Activated naive CD8-positive, alpha-beta T cell treated with anti-CD3 and anti-CD28 coated beads, Interleukin-2, amount 10 ng/mL, durations not matched to agents 7 days and 5 days (primary cell): ENCODE data around the gene DACT1. TPM values are rescaled to one million over a fixed set of nuclear protein-coding genes. Genes with fewer than 3 reads are reported as not detected.
A peak's percentile ranks its signal among the peaks of the same experiment; 100 is the strongest.

Experiments used
- ATAC-seq: fragments of 150-1000 bp; cut with Tn5 transposase; one replicate; pipeline ENCODE4 v1.10.0; 2021; ENCODE audit warnings: low read depth, moderate library complexity
- POLR2A ChIA-PET: fragments of 350-600 bp; sonication (Branson Sonifier 250); formaldehyde crosslinking; loops from one replicate; lab custom pipeline; 2021; ENCODE audit warnings: antibody characterized with exemption; lab: Charles Lee
- DNase-seq: peaks from one replicate; pipeline ENCODE4 v3.0.0; 2021
- H3K27ac Mint-ChIP-seq: one replicate; pipeline ENCODE4 v1.8.0; 2022; ENCODE audit warnings: mild to moderate bottlenecking, mixed read lengths
- H3K27me3 Mint-ChIP-seq: one replicate; pipeline ENCODE4 v1.8.0; 2022; ENCODE audit warnings: mild to moderate bottlenecking, moderate library complexity, mixed read lengths
- H3K36me3 Mint-ChIP-seq: one replicate; pipeline ENCODE4 v1.8.0; 2021; ENCODE audit warnings: mild to moderate bottlenecking, mixed read lengths
- H3K4me1 Mint-ChIP-seq: one replicate; pipeline ENCODE4 v1.8.0; 2021; ENCODE audit warnings: mixed read lengths
- H3K4me3 Mint-ChIP-seq: one replicate; pipeline ENCODE4 v1.8.0; 2022; ENCODE audit warnings: mild to moderate bottlenecking, moderate library complexity, mixed read lengths
- H3K9me3 Mint-ChIP-seq: one replicate; pipeline ENCODE4 v1.8.0; 2021; ENCODE audit warnings: mixed read lengths
- total RNA-seq, 2 experiments: library from RNA; stranded (reverse); gene quantifications; one replicate each; pipeline ENCODE4 v1.2.3, GENCODE V29; 2021

Gene DACT1
- total RNA-seq, 2 experiments from 2014 or later: 0.50 to 0.65 TPM

DNA sequence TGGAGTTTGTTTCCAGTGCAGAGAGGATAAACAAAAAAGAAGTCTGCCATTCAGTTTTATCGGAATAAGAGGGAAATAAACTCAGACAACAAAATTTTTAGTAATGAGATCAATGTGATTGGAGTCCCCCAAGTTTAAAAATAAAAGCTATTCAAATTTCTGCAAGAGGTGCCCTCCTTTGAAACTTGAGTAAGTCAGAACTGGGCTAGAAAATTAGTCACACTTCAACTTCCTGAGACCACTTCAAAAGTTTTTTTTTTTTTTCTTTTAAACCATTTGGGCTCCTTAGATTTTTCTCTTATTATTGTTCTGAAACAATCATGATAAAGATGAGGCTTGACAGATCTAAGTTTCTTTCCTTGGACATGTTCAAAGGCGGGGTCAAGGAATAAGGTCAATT, 3.2 kb downstream of the DACT1 start:
- Mint-ChIP-seq H3K27ac (no peak overlapping the region), H3K4me3 (no peak overlapping the region), H3K36me3 (no peaks in the 10 kb centered on the region), H3K27me3 (peaks cover 33% of the 10 kb centered on the region), H3K9me3 (no peaks in the 10 kb centered on the region), H3K4me1 (peaks cover 13% of the 10 kb centered on the region)
- POLR2A ChIA-PET: no interaction called here
- DNase-seq (no peak), ATAC-seq (no peak)

DNA sequence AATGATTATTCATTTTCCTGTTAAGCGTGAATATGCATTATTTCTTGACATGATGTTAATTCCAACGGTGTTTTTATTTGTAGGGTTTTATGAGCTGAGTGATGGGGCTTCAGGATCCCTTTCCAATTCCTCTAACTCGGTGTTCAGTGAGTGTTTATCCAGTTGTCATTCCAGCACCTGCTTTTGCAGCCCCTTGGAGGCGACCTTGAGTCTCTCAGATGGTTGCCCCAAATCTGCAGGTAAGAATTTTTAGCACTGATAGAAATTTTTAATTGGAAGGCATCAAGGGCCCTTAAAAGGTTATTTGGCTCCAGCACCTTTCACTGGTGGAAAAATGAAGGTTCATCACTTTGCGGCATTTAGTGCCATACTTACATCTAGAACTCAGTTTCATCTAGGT, 3.7 kb downstream of the DACT1 start:
- ATAC-seq: no peak
- no peaks in the 10 kb centered on the region for H3K9me3 Mint-ChIP-seq
- H3K36me3 Mint-ChIP-seq: no peaks in the 10 kb centered on the region
- no peak for DNase-seq
- peaks cover 13% of the 10 kb centered on the region for H3K4me1 Mint-ChIP-seq
- H3K27ac Mint-ChIP-seq: no peak overlapping the region
- POLR2A ChIA-PET: no interaction called here
- H3K4me3 Mint-ChIP-seq: no peak overlapping the region
- H3K27me3 Mint-ChIP-seq: peaks cover 27% of the 10 kb centered on the region

DNA sequence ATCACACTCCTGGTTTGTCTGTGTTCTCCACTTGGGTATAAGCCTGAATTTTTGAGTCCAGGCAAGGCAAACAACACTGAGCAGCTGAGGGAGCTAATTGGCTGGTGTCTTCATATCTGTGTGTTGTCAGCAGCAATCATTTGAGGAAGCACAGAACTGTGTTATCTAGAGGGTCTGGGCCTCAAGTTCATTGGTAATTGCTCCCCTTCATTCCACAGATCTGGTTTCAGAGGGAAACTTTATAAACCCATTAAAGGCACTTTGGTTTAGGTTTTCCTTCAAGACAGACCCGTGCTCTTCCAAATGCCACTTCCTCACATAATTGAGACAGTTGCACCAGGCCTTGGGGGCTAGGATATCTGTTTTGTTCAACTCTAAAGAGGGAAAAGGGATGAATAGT, 5.6 kb downstream of the DACT1 start:
- Mint-ChIP-seq H3K4me1 (peaks cover 9% of the 10 kb centered on the region), H3K36me3 (no peaks in the 10 kb centered on the region), H3K27ac (no peak overlapping the region), H3K9me3 (no peaks in the 10 kb centered on the region), H3K4me3 (no peak overlapping the region), H3K27me3 (peaks cover 18% of the 10 kb centered on the region)
- no peak for ATAC-seq
- POLR2A ChIA-PET: no interaction called here
- DNase-seq: no peak

DNA sequence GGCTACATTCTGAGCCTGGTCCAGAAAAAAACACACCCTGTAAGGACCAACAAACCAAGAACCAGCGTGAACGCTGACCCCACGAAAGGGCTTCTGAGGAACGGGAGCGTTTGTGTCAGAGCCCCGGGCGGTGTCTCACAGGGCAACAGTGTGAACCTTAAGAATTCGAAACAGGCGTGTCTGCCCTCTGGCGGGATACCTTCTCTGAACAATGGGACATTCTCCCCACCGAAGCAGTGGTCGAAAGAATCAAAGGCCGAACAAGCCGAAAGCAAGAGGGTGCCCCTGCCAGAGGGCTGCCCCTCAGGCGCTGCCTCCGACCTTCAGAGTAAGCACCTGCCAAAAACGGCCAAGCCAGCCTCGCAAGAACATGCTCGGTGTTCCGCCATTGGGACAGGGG, 7.9 kb downstream of the DACT1 start:
- Mint-ChIP-seq H3K4me3 (no peak overlapping the region), H3K27ac (no peak overlapping the region), H3K9me3 (no peaks in the 10 kb centered on the region), H3K36me3 (no peaks in the 10 kb centered on the region), H3K27me3 (no peaks in the 10 kb centered on the region), H3K4me1 (peaks cover 5% of the 10 kb centered on the region)
- DNase-seq: no peak
- no peak for ATAC-seq
- POLR2A ChIA-PET: no interaction called here

DNA sequence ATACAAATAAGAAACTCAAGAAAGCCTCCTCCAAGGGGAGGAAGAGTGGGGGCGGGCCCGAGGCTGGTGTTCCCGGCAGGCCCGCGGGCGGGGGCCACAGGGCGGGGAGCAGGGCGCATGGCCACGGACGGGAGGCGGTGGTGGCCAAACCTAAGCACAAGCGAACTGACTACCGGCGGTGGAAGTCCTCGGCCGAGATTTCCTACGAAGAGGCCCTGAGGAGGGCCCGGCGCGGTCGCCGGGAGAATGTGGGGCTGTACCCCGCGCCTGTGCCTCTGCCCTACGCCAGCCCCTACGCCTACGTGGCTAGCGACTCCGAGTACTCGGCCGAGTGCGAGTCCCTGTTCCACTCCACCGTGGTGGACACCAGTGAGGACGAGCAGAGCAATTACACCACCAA, 8.7 kb downstream of the DACT1 start:
- Mint-ChIP-seq H3K27me3 (no peaks in the 10 kb centered on the region), H3K9me3 (no peaks in the 10 kb centered on the region), H3K36me3 (no peaks in the 10 kb centered on the region), H3K27ac (no peak overlapping the region), H3K4me3 (no peak overlapping the region), H3K4me1 (no peaks in the 10 kb centered on the region)
- DNase-seq: no peak
- ATAC-seq: no peak
- POLR2A ChIA-PET: no interaction called here

DNA sequence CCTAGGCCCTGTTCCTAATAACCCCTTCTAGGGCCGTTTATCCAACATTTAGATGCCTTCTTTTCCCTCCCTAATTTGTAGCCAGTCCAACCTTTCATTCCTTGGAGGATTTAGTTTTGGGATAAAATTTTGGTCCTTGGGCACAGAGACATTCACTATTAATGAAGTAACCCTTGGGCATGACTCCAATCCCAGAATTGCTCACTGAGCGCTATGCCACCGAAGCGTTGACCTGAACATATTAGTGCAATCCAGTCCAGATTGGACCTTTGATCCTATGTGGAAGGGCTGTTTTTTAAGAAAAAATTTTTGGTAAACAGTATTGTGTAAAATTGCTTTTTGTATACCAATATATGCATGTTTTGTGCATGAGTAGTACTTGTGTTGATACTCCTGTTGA, 10.0 kb downstream of the DACT1 start:
- Mint-ChIP-seq H3K4me3 (no peak overlapping the region), H3K9me3 (no peaks in the 10 kb centered on the region)

DNA sequence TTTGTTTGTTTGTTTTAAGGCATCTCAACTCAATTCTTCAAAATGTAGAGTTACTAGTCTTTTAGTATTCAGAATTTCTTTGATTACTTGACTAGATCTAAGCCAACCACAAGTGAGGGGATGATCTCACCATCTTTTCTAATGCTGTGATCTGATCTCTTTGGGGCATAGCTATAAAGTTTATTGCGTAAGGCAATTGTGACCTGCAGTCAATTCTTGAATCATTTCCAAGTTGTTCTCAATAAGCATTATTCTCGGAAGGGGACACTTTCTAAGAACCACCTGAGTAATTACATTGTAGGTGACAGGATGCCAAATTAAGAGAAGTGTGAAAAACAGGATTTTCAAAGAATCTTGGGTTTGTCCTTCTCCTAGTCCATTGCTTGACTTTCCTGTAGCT, 13.1 kb downstream of the DACT1 start:
- no peaks in the 10 kb centered on the region for H3K9me3 Mint-ChIP-seq

More for the DNA sequence above, 10.0 kb downstream of the DACT1 start:
- no peaks in the 10 kb centered on the region for H3K4me1 Mint-ChIP-seq
- POLR2A ChIA-PET: no interaction called here
- H3K36me3 Mint-ChIP-seq: no peaks in the 10 kb centered on the region
- DNase-seq (no peak), ATAC-seq (no peak)
- no peak overlapping the region for H3K27ac Mint-ChIP-seq
- H3K27me3 Mint-ChIP-seq: no peaks in the 10 kb centered on the region

DNA sequence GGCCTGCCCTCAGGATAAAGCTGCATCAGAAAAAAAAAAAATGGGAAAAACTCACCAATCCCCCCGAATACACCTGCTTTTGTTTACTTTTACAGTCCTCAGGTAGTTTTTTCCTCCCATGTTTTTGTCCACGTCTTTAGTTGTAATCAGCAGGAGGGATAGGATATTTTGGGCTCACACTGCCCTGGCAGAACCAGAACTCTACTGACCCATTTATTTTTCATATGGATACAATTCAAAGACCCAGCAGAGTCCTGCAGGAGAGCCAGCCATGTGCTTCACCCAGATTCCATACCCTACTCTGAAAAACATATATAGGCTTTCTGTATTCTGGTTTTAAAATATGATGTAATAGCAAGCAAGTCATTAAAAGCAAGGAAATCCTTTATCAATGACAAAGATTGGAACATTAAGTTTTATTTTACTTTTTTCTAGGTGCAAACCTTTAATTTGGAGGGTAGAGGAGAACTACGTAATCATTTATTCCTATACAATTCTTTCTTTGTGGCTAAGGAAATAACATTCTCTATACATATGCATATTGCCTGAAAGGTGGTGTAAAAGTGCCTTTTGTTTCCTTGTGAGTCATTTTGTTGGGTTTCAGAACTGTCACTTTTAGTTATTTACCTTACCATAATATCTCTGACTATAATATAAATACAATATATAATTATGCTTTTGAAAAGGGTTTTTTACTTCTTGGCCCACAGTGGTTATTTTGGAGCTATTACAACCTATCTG, 19.1 kb downstream of the DACT1 start:
- POLR2A ChIA-PET: no interaction called here
- Mint-ChIP-seq H3K4me1 (no peaks in the 10 kb centered on the region), H3K27ac (no peak overlapping the region), H3K4me3 (no peak overlapping the region), H3K36me3 (no peaks in the 10 kb centered on the region), H3K27me3 (no peaks in the 10 kb centered on the region), H3K9me3 (no peaks in the 10 kb centered on the region)
- ATAC-seq (no peak), DNase-seq (no peak)

More for the DNA sequence above, 13.1 kb downstream of the DACT1 start:
- Mint-ChIP-seq H3K4me1 (no peaks in the 10 kb centered on the region), H3K27me3 (no peaks in the 10 kb centered on the region), H3K36me3 (no peaks in the 10 kb centered on the region), H3K4me3 (no peak overlapping the region), H3K27ac (no peak overlapping the region)
- DNase-seq (no peak), ATAC-seq (no peak)
- POLR2A ChIA-PET: no interaction called here

DNA sequence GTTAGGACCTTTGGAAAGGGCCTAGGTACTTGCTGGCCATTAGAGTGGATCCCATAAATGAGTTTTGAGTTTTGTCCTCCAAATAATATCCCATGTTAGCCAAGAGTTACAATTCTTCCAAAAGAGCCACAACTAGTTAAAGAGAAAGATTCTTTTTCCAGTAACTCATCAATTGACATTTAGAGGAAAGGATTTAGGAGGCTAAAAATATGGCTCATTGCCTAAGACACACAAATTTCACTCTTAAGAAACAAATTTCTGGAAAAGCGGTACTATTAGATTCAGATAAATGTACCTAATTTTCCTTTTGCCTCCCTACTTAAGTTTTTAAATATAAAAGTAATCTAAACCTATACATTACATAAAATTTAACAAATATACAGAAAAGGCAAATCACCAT, 21.3 kb downstream of the DACT1 start:
- ATAC-seq: no peak
- POLR2A ChIA-PET: no interaction called here

DNA sequence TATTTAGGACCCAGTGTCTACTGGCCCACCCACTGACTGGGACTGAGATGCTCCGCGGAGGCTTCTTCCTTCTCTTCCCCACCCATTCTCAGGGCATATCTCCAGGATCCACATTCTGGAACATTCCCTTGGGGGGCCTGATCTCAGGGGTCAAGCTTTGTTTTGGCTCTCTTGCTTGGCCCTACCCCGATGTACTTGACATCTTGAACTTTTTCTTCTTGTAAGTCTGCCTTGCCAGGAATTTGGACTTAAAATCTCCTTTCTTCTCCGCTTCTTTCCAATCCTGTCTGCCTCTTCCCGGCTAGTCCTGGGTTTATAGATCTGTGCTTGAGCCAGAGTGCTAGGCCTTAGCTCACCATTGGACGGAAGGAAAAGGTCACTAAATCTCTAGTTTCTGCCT, 22.1 kb downstream of the DACT1 start:
- ATAC-seq: no peak
- H3K4me3 Mint-ChIP-seq: no peak overlapping the region
- POLR2A ChIA-PET: no interaction called here

More for the DNA sequence above, 21.3 kb downstream of the DACT1 start:
- no peak for DNase-seq
- Mint-ChIP-seq H3K4me1 (peaks cover 6% of the 10 kb centered on the region), H3K27ac (no peak overlapping the region), H3K36me3 (no peaks in the 10 kb centered on the region), H3K4me3 (no peak overlapping the region), H3K9me3 (no peaks in the 10 kb centered on the region), H3K27me3 (no peaks in the 10 kb centered on the region)

DNA sequence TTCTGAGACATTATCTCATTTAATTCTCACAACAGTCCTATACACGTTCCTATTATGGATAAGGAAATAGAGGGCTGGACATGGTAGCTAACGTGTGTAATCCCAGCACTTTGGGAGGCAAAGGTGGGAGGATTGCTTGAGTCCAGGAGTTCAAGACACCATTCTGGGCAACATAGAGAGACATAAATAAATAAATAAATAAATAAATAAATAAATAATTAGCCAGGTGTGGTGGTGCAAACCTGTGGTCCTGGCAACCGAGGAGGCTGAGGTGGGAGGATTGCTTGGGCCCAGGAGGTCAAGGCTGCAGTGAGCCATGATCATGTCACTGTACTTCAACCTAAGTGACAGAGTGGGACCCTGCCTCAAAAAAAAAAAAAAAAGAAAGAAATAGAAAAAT, 22.6 kb downstream of the DACT1 start:
- ATAC-seq (no peak), DNase-seq (no peak)
- Mint-ChIP-seq H3K27ac (no peak overlapping the region), H3K27me3 (no peaks in the 10 kb centered on the region), H3K9me3 (no peaks in the 10 kb centered on the region), H3K4me3 (no peak overlapping the region), H3K4me1 (peaks cover 6% of the 10 kb centered on the region), H3K36me3 (no peaks in the 10 kb centered on the region)
- POLR2A ChIA-PET: no interaction called here

More for the DNA sequence above, 22.1 kb downstream of the DACT1 start:
- H3K27ac Mint-ChIP-seq: no peak overlapping the region
- H3K9me3 Mint-ChIP-seq: no peaks in the 10 kb centered on the region
- H3K27me3 Mint-ChIP-seq: no peaks in the 10 kb centered on the region
- no peak for DNase-seq
- peaks cover 6% of the 10 kb centered on the region for H3K4me1 Mint-ChIP-seq
- no peaks in the 10 kb centered on the region for H3K36me3 Mint-ChIP-seq

DNA sequence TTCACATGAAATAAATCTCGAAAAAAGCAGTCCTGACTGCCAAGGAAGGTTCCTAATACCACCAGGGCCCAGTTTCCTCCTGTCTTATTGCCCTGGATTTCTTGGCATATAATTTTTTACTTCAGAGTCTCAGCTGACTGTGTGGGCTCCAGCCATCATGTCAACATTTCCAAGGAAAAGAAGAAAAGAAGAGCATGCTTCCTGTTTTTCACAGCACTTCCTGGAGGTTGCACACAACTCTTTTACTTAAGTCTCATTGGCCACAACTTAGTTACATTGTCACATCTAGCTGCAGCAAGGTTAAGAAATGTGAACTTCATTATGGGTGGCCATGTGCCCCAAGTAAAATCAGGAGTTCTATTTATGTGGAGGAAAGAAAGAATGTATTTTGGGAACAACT, 24.3 kb downstream of the DACT1 start:
- DNase-seq (no peak), ATAC-seq (peak; percentile 26)
- POLR2A ChIA-PET: interaction anchor here (0.7 kb wide), 1 partner anchor 10 kb away, joined by 3 read pairs; no protein-coding TSS in a partner anchor
- Mint-ChIP-seq H3K4me3 (no peak overlapping the region), H3K4me1 (peaks cover 6% of the 10 kb centered on the region), H3K9me3 (no peaks in the 10 kb centered on the region), H3K27ac (no peak overlapping the region), H3K36me3 (no peaks in the 10 kb centered on the region), H3K27me3 (no peaks in the 10 kb centered on the region)

DNA sequence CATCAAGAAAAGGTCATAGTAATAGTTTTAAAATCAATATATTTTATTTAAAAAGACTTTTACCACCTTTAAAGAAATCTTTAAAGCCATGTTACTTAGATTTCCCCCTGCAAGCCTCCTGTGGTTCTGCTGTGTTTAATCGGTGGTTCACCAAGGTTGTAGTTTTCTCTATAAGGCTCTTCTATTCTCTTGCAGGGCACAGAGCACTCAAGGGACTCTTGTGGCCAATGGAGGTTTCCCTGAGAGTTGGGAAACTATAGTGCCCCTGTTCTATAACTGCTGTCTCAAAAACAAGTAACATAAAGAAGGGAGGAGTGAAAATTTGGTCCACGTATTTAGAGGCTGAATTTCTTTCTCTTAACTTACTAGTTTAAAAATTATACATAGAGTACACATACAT, 25.0 kb downstream of the DACT1 start:
- Mint-ChIP-seq H3K27me3 (peaks cover 2% of the 10 kb centered on the region), H3K36me3 (no peaks in the 10 kb centered on the region), H3K4me3 (no peak overlapping the region), H3K4me1 (peaks cover 6% of the 10 kb centered on the region), H3K27ac (no peak overlapping the region), H3K9me3 (no peaks in the 10 kb centered on the region)
- POLR2A ChIA-PET: no interaction called here
- ATAC-seq (no peak), DNase-seq (no peak)

DNA sequence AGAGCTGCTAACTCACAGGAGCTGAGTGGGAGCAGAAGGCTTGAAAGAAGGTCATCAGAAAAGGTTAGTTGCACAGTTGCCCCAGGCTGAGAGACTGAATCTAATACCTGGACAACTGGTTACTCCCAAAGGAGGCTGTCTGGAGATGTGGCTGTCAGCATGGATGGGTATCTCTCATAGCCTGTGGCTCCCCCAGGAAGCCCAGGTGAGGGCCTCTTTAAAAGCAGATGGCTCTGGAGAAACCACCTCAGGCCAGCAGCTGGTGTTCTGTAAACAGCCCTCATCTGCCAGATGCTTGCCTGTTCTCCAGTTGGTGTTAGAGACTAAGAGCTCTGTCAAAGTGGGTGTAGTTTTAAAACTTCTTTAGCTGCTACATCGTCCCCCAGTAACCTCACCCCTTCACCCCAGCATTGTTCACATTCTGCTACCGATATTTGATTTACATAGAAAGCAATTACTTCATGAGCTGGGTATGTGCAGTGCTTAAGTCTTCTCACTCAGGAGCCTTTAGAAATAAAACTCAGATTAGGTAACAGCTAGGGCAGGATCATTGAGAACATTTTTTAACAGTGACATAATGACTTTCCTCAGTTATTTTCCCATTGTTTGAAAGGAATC, 25.8 kb downstream of the DACT1 start:
- ATAC-seq: no peak
- no peaks in the 10 kb centered on the region for H3K9me3 Mint-ChIP-seq
- peaks cover 2% of the 10 kb centered on the region for H3K27me3 Mint-ChIP-seq
- no peak overlapping the region for H3K4me3 Mint-ChIP-seq
- H3K36me3 Mint-ChIP-seq: no peaks in the 10 kb centered on the region
- H3K27ac Mint-ChIP-seq: no peak overlapping the region
- DNase-seq: no peak
- POLR2A ChIA-PET: no interaction called here
- peaks cover 6% of the 10 kb centered on the region for H3K4me1 Mint-ChIP-seq
